ENCODE data around the gene SAP130. TPM values are rescaled to one million over a fixed set of nuclear protein-coding genes. Genes with fewer than 3 reads are reported as not detected.

The SAP130 gene
- total RNA-seq, 4 donors from 2014 or later: 6.1 to 14.2 (median 10.6) TPM

- H3K4me1 ChIP-seq: no peaks in the 10 kb centered on the region
- H3K9me3 ChIP-seq: no peaks in the 10 kb centered on the region
- WGBS, 2 donors: 94% methylated on average over 2 of the region's 2 CpGs
- H3K27me3 ChIP-seq: no peaks in the 10 kb centered on the region
- no peak overlapping the region for H3K4me3 ChIP-seq
- DNase-seq (ENCODE audit: low spot score in 2 of 2): no peak
- H3K27ac ChIP-seq: no peak overlapping the region
- TF ChIP-seq POLR2A (IDR thresholded peaks at IDR 0.05) (no peak), CTCF (IDR thresholded peaks at IDR 0.05) (no peak), EP300 (IDR thresholded peaks at IDR 0.05) (no peak)
- peaks cover 0 to 87% (median 18%) of the 10 kb centered on the region in 3 donors for H3K36me3 ChIP-seq
Observed at GRCh38 chr2:127993659-127994058, 34.2 kb downstream of the SAP130 start.

- WGBS, 2 donors: 86% methylated on average over 5 of the region's 5 CpGs
- H3K36me3 ChIP-seq: peaks cover 0 to 87% (median 9%) of the 10 kb centered on the region in 3 donors
Observed at GRCh38 chr2:127991742-127992141, 36.1 kb downstream of the SAP130 start.

GRCh38 chr2:127986548-127987079 lies 41.2 kb downstream of the SAP130 start:
- Histone ChIP-seq H3K36me3 (peaks cover 0 to 92% (median 21%) of the 10 kb centered on the region in 3 donors), H3K4me1 (no peaks in the 10 kb centered on the region), H3K4me3 (no peak overlapping the region), H3K9me3 (no peaks in the 10 kb centered on the region), H3K27me3 (no peaks in the 10 kb centered on the region), H3K27ac (no peak overlapping the region)
- no peak for DNase-seq (ENCODE audit: low spot score in 2 of 2)
- WGBS, 2 donors: 95 to 97% methylated on average over 7 of the region's 7 CpGs
- TF ChIP-seq POLR2A (IDR thresholded peaks at IDR 0.05) (no peak), CTCF (IDR thresholded peaks at IDR 0.05) (no peak), EP300 (IDR thresholded peaks at IDR 0.05) (no peak)

More at GRCh38 chr2:127991742-127992141, 36.1 kb downstream of the SAP130 start:
- DNase-seq (ENCODE audit: low spot score in 2 of 2): no peak
- no peak for TF ChIP-seq CTCF (IDR thresholded peaks at IDR 0.05)
- TF ChIP-seq EP300 (IDR thresholded peaks at IDR 0.05): no peak
- no peak for TF ChIP-seq POLR2A (IDR thresholded peaks at IDR 0.05)
- H3K4me1 ChIP-seq: no peaks in the 10 kb centered on the region
- H3K4me3 ChIP-seq: no peak overlapping the region
- no peaks in the 10 kb centered on the region for H3K9me3 ChIP-seq
- H3K27me3 ChIP-seq: no peaks in the 10 kb centered on the region
- no peak overlapping the region for H3K27ac ChIP-seq

GRCh38 chr2:127985735-127986134 lies 42.1 kb downstream of the SAP130 start:
- Histone ChIP-seq H3K4me3 (no peak overlapping the region), H3K27ac (no peak overlapping the region), H3K9me3 (no peaks in the 10 kb centered on the region), H3K36me3 (peaks cover 0 to 83% (median 21%) of the 10 kb centered on the region in 3 donors), H3K4me1 (no peaks in the 10 kb centered on the region), H3K27me3 (no peaks in the 10 kb centered on the region)
- no peak for TF ChIP-seq CTCF (IDR thresholded peaks at IDR 0.05)
- TF ChIP-seq EP300 (IDR thresholded peaks at IDR 0.05): no peak
- TF ChIP-seq POLR2A (IDR thresholded peaks at IDR 0.05): no peak
- no peak for DNase-seq (ENCODE audit: low spot score in 2 of 2)
- WGBS, 2 donors: 90 to 95% methylated on average over 13 of the region's 13 CpGs

- TF ChIP-seq POLR2A (IDR thresholded peaks at IDR 0.05) (no peak), EP300 (IDR thresholded peaks at IDR 0.05) (no peak), CTCF (IDR thresholded peaks at IDR 0.05) (no peak)
- WGBS, 2 donors: 90 to 91% methylated on average over 6 of the region's 6 CpGs
- peaks cover 0 to 80% (median 21%) of the 10 kb centered on the region in 3 donors for H3K36me3 ChIP-seq
Observed at GRCh38 chr2:127985026-127985734, 42.7 kb downstream of the SAP130 start.

More at GRCh38 chr2:127985026-127985734, 42.7 kb downstream of the SAP130 start:
- no peaks in the 10 kb centered on the region for H3K4me1 ChIP-seq
- no peak overlapping the region for H3K4me3 ChIP-seq
- H3K9me3 ChIP-seq: no peaks in the 10 kb centered on the region
- no peak overlapping the region for H3K27ac ChIP-seq
- DNase-seq (ENCODE audit: low spot score in 2 of 2): no peak
- H3K27me3 ChIP-seq: no peaks in the 10 kb centered on the region
